Endothelial cell of umbilical vein (primary cell): ENCODE measurements around the gene CEP44. TPM values are rescaled to one million over a fixed set of nuclear protein-coding genes. Genes with fewer than 3 reads are reported as not detected.

ENCODE experiments used
- BruUV-seq: library from RNA; stranded (reverse); fragments of 400-500 nt; replicated peaks from 2 replicates; lab custom pipeline; 2021; lab: Mats Ljungman, UMichigan
- CTCF ChIA-PET: fragments of 300-600, 350-600 bp; sonication (Branson Sonifier 250); formaldehyde crosslinking; loops from one replicate; lab custom pipeline; 2021; ENCODE audit warnings: antibody characterized with exemption, inconsistent platforms; lab: Charles Lee
- POLR2A ChIA-PET: fragments of 300-600, 350-600 bp; sonication (Branson Sonifier 250); formaldehyde crosslinking; loops from one replicate; lab custom pipeline; 2021; ENCODE audit warnings: antibody characterized with exemption, inconsistent platforms; lab: Charles Lee
- DNase-seq: peaks from one replicate; pipeline ENCODE4 v3.0.0-alpha.2; 2011; ENCODE audit warnings: low read depth, low spot score
- FAIRE-seq: peaks from 2 replicates; lab custom pipeline; 2011; peaks lifted over from hg19 to GRCh38; lab: Jason Lieb, UNC
- H2AFZ ChIP-seq: 2 replicates; pipeline ENCODE4 v1.6.0; 2012; ENCODE audit warnings: low read depth, low read length, control low read depth, inconsistent platforms
- H3K27ac ChIP-seq: 2 replicates; pipeline ENCODE4 v1.5.1; 2011; ENCODE audit warnings: low read depth, mild to moderate bottlenecking, control low read depth, low read length, moderate library complexity; ENCODE audit not compliant: insufficient read depth
- H3K27me3 ChIP-seq, 2 experiments: 2 replicates each; pipeline versions ENCODE4 v1.6.0 to v1.6.1; 2011; ENCODE audit warnings: low read length in 2 of 2, mixed read lengths in 1 of 2; ENCODE audit not compliant: control insufficient read depth in 2 of 2, insufficient read depth in 2 of 2
- H3K36me3 ChIP-seq, 2 experiments: 2 replicates in 1 of 2; 3 replicates in 1 of 2; pipeline ENCODE4 v1.5.1; 2011; ENCODE audit warnings: low read length in 2 of 2, mild to moderate bottlenecking in 1 of 2, moderate library complexity in 1 of 2; ENCODE audit not compliant: control insufficient read depth in 2 of 2, insufficient read depth in 2 of 2; ENCODE audit errors: extremely low read depth in 1 of 2
- H3K4me1 ChIP-seq: 3 replicates; pipeline ENCODE4 v1.5.1; 2011; ENCODE audit warnings: mild to moderate bottlenecking, low read length; ENCODE audit not compliant: control insufficient read depth, insufficient read depth; ENCODE audit errors: extremely low read depth
- H3K4me2 ChIP-seq: 2 replicates; pipeline ENCODE4 v1.6.1; 2011; ENCODE audit warnings: low read length, control low read depth, mixed read lengths; ENCODE audit not compliant: insufficient read depth
- H3K4me3 ChIP-seq, 3 experiments: fragments of 200-600 bp in 1 of 3; sonication (generic), shearing (Covaris generic) in 1 of 3; replicated peaks in 1 of 3; 2 replicates each; pipeline ENCODE4 v1.5.1; 2011 to 2016; ENCODE audit warnings: control low read depth in 3 of 3, low read length in 3 of 3, mild to moderate bottlenecking in 2 of 3, inconsistent platforms in 1 of 3, low read depth in 1 of 3, moderate library complexity in 1 of 3; ENCODE audit not compliant: insufficient read depth in 1 of 3
- H3K79me2 ChIP-seq: 2 replicates; pipeline ENCODE4 v1.6.0; 2012; ENCODE audit warnings: low read length, inconsistent platforms; ENCODE audit not compliant: control insufficient read depth, insufficient read depth
- H3K9ac ChIP-seq: replicated peaks from 2 replicates; pipeline ENCODE3; 2011; ENCODE audit warnings: low read length, control low read depth; ENCODE audit not compliant: insufficient read depth; ENCODE audit errors: extremely low read depth
- H3K9me1 ChIP-seq: replicated peaks from 3 replicates; pipeline ENCODE4 v1.6.0; 2011; ENCODE audit warnings: mild to moderate bottlenecking, low read length; ENCODE audit not compliant: control insufficient read depth, insufficient read depth; ENCODE audit errors: extremely low read depth
- H3K9me3 ChIP-seq: replicated peaks from 2 replicates; pipeline ENCODE4 v1.5.1; 2012; ENCODE audit warnings: low read length, inconsistent platforms; ENCODE audit not compliant: control insufficient read depth, insufficient read depth
- H4K20me1 ChIP-seq: replicated peaks from 2 replicates; pipeline ENCODE3; 2011; ENCODE audit warnings: mild to moderate bottlenecking, low read length; ENCODE audit not compliant: control insufficient read depth, insufficient read depth; ENCODE audit errors: extremely low read depth
- CTCF ChIP-seq, 2 donors: IDR thresholded peaks; 1 replicate in 1 of 2; 2 replicates in 1 of 2; pipeline ENCODE4 v1.5.1; 2011; ENCODE audit warnings: low read length in 2 of 2, mild to moderate bottlenecking in 2 of 2, moderate library complexity in 2 of 2, control low read depth in 1 of 2, inconsistent platforms in 1 of 2, low read depth in 1 of 2; ENCODE audit not compliant: insufficient read depth in 1 of 2; ENCODE audit errors: extremely low read depth in 1 of 2
- EZH2 ChIP-seq: IDR thresholded peaks from 2 replicates; pipeline ENCODE4 v1.6.1; 2012; ENCODE audit warnings: borderline replicate concordance, low read depth, mild to moderate bottlenecking, moderate library complexity, low read length, inconsistent platforms; ENCODE audit not compliant: severe bottlenecking
- FOS ChIP-seq: IDR thresholded peaks from 2 replicates; pipeline ENCODE4 v1.6.1; 2011; ENCODE audit warnings: mild to moderate bottlenecking, low read length, moderate library complexity, borderline replicate concordance; ENCODE audit not compliant: insufficient read depth
- GATA2 ChIP-seq: IDR thresholded peaks from 2 replicates; pipeline ENCODE4 v1.7.0; 2011; ENCODE audit warnings: low read depth, mild to moderate bottlenecking, moderate library complexity, mixed read lengths, low read length; ENCODE audit not compliant: insufficient read length, insufficient read depth
- JUN ChIP-seq: IDR thresholded peaks from 2 replicates; pipeline ENCODE4 v1.6.1; 2011; ENCODE audit warnings: borderline replicate concordance, low read depth; ENCODE audit not compliant: insufficient read length, insufficient read depth
- MAX ChIP-seq: IDR thresholded peaks from 2 replicates; pipeline ENCODE4 v1.6.1; 2011; ENCODE audit not compliant: insufficient read depth, insufficient read length
- MYC ChIP-seq: IDR thresholded peaks from one replicate; pipeline ENCODE4 v1.6.1; 2011; ENCODE audit warnings: mild to moderate bottlenecking, low read depth, low read length
- POLR2A ChIP-seq: IDR thresholded peaks from 2 replicates; pipeline ENCODE4 v1.6.1; 2012; ENCODE audit warnings: low read depth, mild to moderate bottlenecking, control low read depth, low read length
- POLR2AphosphoS5 ChIP-seq: IDR thresholded peaks from 2 replicates; pipeline ENCODE4 v1.6.1; 2012; ENCODE audit warnings: low read depth, mild to moderate bottlenecking, control low read depth, low read length, moderate library complexity; ENCODE audit not compliant: insufficient read depth
- dilution Hi-C: fragments of 300-500 bp; cut with MboI; formaldehyde crosslinking; loops from one replicate; pipeline ENCODE4 v1.15.0; 2019; ENCODE audit warnings: low sequenced_read_pairs; ENCODE audit not compliant: extremely low pct_ligation_motif_present
- intact Hi-C: fragments of 100-400 bp; cut with micrococcal nuclease; formaldehyde crosslinking; loops from one replicate; pipeline ENCODE4 v1.10.0; 2022
- polyA plus RNA-seq, 4 experiments: library from polyadenylated mRNA; depleted of rRNA in 3 of 4; stranded (reverse) in 3 of 4; unstranded in 1 of 4; fragments of >200 nt; gene quantifications; 2 replicates each; pipeline versions ENCODE4 v1.2.1 to v1.2.3, GENCODE V29; 2011 to 2012; ENCODE audit warnings: missing spikeins in 1 of 4
- total RNA-seq: library from RNA; stranded (reverse); gene quantifications from 2 replicates; pipeline ENCODE4 v1.2.3, GENCODE V29; 2021

Gene CEP44
- total and polyA plus RNA-seq, 2 donors (not counting 3 experiments of a cell fraction or from before 2014, with no cell fraction given): 2.0 to 13.0 TPM

- FAIRE-seq: no peak
- Histone ChIP-seq H3K4me3 (no peak overlapping the region), H3K9me3 (no peaks in the 10 kb centered on the region), H4K20me1 (no peaks in the 10 kb centered on the region), H3K4me2 (no peak overlapping the region), H3K4me1 (no peaks in the 10 kb centered on the region), H3K79me2 (no peaks in the 10 kb centered on the region), H3K27ac (no peak overlapping the region), H3K9me1 (no peaks in the 10 kb centered on the region), H3K27me3 (no peaks in the 10 kb centered on the region), H3K36me3 (no peaks in the 10 kb centered on the region), H3K9ac (no peak overlapping the region), H2AFZ (no peak overlapping the region)
- ChIA-PET CTCF (no interaction called here), POLR2A (no interaction called here)
- intact Hi-C loops: no loop called here
- no TSS peak for BruUV-seq
- dilution Hi-C loops: no loop called here
- no peak for DNase-seq
- no peak for TF ChIP-seq GATA2
- TF ChIP-seq EZH2: no peak
- no peak for TF ChIP-seq MAX
- no peak for TF ChIP-seq POLR2AphosphoS5
- TF ChIP-seq JUN: no peak
- TF ChIP-seq MYC: no peak
- no peak for TF ChIP-seq FOS
- no peak for TF ChIP-seq CTCF (IDR thresholded peaks at IDR 0.05; ENCODE audit: extremely low read depth in 1 of 2, insufficient read depth in 1 of 2, low read depth in 1 of 2, low read length in 2 of 2)
- no peak for TF ChIP-seq POLR2A
Observed at GRCh38 chr4:174255786-174256185, 27.9 kb upstream of the CEP44 start.
